GM18502 (cell line): ENCODE data around the gene IMMP2L.
"Not testable (repeated sequence)": the region's sequence is repeated elsewhere in the genome, so short reads cannot be mapped to it uniquely, and the experiment has no call there.

Source experiments
- ATAC-seq: cut with Tn5 transposase; IDR thresholded peaks from one replicate; pipeline ENCODE4 v1.9.1; 2021; ENCODE audit warnings: mild to moderate bottlenecking; ENCODE audit not compliant: unreplicated experiment, poor library complexity

IMMP2L gene

DNA sequence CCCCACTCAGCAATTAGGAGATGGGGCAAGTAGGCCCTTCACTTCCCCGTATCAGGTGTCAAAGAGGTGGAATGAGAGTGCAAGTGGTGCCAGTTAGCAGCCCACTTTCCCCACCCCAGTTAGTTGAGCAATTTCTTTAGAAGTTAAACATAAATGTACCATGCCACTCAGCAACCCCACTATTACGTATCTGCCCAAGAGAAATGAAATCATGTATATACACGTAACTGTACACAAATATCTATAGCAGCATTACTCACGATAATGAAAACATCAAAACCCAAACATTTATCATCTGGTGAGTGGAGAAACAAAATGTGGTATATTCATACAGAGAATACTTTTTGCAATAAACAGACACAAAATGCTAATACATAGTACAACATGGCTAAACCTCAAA, 50.4 kb downstream of the IMMP2L start:
- no peak for ATAC-seq

DNA sequence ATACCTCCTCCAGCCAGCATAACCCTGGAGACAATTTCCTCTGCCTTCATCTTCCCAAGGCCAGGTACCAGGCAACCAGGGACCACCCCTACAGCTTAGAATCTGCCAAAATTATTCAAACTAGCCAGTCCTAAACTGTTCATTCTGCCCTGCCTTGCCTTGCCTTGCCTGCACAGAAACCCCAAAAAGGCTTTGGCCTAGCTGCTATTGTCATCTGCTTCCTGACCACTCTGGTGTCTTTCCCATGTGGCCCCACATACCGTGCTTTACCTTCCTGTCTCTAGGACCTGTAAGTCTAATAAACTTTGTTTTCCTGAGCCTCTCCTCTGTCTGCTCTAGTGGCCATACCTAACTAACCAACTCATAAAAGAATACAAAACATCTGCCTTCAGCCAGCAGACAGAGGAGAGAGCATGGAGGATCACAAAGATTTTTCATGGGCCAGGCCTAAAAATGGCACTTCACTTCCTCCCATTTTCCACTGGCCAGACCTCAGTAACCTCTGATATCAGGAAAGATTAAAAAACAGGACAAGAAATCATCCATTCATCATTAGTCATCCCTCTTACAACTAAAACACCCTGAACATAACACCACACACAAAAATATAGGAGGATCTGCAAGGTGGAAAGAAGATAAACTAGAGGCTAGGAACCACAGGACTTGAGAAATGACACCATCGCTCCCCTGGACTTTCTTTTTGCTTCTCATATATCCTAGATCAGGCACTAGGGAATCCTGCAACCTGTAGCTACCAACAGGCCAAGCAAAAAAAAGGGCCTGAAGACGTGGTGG, 51.5 kb downstream of the IMMP2L start:
- ATAC-seq = no peak

DNA sequence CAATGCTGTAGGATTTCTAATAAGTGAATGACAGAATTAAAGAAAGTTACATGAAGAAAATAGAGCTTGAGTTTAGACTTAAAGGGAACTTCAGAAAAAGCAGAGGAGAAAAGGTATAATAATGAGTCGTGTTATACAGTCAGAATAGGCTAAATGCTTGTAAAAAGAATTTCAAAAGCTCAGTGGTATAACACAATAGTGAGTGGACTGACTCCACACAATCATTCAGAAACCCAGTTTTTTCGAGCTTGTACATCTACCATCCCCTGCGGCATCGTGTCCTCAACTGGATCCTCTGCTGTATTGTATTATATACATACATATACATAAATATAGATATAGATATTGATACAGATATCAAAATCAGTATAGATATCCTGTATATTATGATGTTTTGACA, 52.2 kb downstream of the IMMP2L start:
- no peak for ATAC-seq

DNA sequence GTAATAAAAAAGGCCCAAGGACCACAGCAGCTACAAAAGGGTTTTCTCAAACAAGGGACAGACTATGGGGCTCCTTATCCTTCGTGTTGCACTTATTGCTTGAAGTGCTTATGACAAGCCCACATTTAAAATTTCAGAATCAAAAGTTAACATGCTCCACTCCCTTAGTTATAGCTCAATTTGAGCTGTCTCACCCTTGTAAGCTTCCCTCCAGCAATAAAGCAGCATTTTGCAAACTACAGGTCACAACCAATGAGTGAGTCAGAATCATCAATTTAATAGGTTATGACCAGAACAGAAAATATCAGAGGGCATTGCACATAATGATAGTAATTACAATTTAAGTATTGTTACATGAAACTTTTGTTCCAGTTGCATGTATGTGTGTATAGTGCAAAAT, 53.0 kb downstream of the IMMP2L start:
- ATAC-seq = no peak

DNA sequence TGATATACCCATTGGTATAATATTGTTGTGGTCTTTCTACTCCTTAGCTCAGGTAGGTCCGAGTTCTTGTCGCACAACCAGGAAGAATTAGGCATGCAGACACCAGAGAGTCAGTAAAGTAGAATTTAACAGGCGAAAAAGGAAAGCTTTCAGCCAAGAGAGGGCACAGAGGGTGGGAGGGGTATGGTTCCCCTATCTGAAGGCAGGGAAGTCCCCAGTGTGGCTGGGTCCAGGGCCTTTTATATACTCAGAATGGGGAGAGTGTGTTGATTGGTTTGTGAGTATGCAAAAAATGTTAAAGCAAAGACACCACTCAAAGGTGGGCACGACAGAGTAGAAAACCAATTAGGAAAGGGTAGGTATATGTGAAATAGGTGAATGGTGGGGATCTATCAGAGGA, 53.9 kb downstream of the IMMP2L start:
- ATAC-seq = peak; percentile 66

DNA sequence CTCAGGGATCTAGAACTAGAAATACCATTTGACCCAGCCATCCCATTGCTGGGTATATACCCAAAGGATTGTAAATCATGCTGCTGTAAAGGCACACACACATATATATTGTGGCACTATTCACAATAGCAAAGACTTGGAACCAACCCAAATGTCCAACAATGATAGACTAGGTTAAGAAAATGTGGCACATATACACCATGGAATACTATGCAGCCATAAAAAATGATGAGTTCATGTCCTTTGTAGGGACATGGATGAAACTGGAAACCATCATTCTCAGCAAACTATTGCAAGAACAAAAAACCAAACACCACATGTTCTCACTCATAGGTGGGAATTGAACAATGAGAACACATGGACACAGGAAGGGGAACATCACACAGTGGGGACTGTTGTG, 56.9 kb downstream of the IMMP2L start:
- not testable (repeated sequence) for ATAC-seq

DNA sequence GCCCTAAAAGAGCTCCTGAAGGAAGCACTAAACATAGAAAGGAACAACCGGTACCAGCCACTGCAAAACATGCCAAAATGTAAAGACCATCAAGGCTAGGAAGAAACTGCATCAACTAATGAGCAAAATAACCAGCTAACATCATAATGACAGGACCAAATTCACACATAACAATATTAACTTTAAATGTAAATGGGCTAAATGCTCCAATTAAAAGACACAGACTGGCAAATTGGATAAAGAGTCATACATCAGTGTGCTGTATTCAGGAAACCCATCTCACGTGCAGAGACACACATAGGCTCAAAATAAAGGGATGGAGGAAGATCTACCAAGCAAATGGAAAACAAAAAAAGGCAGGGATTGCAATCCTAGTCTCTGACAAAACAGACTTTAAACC, 60.5 kb downstream of the IMMP2L start:
- ATAC-seq = not testable (repeated sequence)

DNA sequence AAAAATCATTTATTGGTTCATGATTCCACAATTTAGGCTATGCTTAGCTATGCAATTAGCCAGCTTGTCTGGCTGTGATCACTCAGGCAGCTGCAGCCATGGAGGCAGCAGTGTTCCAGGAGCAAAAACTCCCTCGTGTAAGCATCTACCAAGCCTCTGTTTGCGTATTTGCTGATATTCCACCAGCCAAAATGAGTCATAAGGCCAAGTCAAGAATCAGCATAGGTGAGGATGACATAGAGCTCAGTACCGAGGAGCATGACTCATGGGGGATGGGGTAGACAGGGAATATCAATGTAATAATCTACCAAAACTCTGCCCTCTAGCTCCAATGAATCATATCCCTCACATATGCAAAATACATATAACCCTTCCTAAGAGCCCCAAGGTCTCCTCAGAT, 63.3 kb downstream of the IMMP2L start:
- ATAC-seq = no peak

DNA sequence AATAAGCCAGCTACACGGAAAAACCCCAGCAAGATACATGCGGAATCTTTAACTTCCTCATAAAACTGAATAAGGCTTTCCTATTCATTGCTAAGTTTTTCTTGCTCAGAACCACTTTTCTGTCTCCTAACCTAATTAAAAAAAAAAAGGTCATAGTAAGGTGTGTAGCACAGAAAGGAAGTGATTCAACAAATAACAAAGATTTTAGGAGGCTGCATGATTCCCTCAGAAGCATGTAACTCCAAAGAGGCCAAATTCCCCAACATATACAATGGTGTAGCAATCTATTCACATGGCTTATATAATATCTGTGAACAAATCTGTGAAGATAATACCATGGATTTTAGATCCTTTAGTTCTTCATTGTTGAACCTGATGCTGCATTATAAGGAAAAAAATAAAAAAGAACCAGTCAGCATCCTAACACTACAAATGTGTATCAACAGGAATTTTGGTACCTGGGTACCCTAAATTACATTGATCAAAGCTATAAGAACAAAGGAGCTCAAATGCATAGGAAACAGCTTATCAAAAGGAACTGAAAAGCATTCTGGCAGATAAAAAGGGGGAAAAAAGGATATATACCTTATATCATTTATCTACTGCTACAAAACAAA, 63.8 kb downstream of the IMMP2L start:
- no peak for ATAC-seq

DNA sequence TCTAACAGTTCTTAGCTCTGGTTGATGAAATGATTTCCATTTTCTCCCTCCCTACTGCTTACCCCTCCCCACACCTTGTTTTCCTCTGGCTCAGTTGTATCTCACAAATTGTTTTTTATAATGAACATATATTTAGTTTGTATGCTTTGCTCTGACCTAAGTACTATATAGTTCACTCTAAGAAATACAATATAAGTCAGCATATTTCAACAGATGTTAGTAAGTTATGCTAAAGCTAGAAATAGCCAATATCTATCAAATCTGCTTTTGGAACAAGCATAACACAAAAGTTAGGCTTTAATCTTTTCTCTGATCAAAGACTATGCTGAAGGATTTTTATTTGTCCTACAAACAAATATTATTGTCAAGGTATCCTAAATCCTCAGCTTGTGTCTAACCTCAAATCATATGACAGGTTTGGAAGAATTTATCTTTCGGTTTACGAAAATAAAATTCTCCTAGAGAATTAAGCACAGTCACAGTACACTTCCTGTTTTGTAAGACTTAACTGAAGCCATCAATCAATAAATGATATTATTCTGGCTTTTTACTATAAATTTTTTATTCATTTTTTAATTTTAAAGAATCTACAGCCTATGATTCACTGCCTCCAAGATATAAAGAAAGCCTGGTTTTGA, 67.0 kb downstream of the IMMP2L start:
- ATAC-seq = no peak

DNA sequence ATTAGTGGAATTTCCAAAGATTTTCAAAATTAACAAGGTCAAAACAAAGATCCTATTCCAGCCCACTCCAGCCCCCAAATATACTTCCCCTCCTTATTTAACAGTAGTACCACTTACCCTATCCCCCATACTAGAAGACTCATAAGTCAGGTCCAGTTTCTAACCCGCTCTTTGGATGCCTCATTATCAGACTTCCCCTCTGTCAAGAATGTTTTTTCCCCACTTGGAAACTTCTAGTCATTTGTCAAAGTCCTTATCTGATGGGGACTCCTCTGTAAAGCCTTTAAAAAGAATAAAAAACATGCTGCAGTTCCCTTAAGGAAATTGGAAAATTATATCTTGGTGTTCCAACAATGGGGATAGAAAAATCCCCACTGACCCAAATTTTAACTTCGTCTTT, 70.1 kb downstream of the IMMP2L start:
- ATAC-seq = no peak

DNA sequence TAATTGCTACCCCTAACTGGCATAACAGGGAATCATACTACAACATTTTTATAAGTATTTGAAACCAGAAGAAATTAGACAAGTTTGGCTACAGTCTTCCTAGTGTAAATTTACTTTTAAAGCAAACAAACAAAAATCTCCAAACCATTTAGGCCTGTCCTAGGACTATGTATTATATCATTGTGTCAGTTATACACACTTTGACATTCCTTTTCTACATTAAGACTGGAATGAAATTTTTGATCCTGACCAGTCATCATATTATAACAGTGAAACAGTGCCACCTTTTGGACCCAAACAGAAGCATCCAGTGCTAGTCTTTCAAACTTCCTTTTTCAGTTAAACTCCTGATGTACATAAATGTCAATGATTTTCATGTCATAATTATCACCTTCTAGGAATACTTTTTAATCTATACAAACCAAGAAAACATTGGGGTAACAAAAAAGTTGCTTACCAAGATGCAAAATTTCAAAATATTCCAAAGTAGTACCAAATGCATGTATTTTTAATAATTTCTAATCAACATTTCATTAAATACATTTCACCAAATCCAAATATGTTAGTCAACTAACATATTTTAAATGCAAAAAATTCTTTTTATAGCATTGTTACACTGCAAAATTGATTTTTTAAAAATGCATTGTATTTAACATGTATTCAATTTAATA, 75.7 kb downstream of the IMMP2L start:
- peak; percentile 67 for ATAC-seq

DNA sequence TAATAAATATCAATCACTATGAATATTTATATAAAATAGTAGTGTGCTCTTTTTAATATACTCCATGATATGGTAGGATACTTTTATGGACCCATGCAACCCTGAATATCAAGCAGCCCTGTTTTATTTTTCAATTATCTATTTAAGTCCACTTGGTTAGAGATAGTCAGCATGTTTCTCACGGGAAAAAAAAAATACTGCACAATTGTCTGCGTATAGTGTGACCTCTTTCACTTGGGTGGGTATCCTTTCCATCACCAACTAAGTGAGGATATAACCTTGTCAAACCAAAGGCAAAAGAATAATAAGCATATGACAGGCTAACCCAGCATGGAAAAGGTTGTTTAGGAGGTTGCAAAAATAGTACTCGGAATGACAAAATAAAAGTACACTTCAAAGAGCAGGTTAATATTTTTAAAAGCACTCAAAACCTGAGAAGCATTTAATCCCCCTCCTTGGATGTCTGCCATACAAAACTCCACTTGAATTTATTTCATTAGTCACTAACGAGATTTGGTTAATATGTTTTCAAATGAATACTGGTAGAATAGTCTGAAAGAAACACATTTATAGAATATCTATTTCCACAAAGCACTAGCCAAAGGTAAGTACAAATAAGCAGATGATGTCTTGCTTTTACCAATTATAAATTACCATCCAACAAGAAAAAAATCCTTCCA, 76.5 kb downstream of the IMMP2L start:
- ATAC-seq = no peak

DNA sequence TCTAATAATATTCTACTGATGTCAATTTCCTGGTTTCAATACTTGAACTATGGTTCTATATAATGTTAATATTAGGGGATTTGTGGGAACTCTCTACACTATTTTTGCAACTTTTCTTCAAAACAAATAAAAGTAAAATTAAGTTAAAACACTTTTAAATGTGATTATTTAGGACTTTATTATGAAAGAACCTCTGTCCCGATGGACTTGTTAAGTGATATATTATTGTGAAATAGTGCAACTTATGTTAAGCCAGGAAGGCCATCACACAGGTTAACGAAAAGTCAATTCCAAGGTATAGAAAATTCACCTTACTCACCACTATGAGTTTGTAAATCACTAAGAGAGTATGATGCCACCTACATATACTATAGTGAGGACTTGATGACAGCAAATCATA, 79.2 kb downstream of the IMMP2L start:
- no peak for ATAC-seq

DNA sequence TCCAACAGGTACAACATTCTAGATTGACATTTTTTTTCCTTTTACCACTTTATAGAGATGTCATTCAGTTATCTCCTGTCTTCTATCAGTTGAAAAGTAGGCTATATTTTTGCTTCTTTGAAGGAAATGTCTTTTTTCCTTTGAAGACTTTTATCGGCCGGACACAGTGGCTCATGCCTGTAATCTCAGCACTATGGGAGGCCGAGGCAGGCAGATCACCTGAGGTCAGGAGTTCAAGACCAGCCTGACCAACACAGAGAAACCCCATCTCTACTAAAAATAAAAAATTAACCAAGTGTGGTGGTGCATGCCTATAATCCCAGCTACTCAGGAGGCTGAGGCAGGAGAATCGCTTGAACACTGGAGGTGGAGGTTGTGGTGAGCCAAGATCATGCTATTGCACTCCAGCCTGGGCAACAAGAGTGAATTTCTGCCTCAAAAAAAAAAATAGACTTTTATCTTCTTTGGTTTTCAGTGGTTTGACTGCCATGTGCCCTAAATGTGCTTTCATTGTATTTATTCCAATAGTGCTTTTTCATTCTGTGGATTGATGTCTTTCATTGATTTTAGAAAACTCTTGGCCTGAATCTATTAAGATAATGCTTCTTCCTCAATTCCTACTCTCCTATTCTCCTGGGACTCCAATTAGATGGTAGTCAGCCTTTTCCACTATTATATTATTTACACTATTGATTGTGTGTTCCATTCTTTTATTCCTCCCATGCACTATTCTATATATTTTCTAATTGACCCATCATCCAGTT, 84.6 kb downstream of the IMMP2L start:
- no peak for ATAC-seq

DNA sequence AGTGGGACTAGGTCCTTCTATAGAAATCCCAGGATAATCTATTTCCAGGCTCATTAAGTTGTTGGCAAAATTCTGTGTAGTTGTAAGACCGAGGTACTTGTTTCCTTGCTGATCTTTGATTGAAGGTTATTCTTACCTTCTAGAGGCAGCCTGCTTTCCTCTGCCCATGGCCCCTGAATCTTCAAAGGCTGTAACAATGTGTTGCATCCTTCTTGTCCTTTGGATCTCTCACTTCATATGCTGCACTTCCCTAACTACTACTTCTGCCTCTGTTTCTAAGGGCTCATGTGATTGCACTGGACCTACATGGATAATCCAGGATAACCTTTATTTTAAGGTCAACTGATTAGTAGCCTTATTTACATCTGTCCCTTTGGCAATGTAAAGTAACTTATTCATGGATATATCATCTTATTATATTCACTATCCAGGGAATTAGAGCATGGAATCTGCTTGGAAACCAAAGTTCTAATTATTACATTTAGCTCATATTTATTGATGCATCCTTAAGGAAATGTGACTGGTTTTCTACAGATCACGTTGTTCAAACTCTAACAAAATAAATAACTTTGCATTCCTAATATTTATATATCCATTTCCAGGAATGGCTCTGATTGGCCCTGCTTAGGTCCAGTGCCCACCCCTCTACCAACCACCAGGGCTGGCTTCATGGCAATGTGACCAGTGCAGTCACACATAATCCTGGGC, 85.6 kb downstream of the IMMP2L start:
- no peak for ATAC-seq

DNA sequence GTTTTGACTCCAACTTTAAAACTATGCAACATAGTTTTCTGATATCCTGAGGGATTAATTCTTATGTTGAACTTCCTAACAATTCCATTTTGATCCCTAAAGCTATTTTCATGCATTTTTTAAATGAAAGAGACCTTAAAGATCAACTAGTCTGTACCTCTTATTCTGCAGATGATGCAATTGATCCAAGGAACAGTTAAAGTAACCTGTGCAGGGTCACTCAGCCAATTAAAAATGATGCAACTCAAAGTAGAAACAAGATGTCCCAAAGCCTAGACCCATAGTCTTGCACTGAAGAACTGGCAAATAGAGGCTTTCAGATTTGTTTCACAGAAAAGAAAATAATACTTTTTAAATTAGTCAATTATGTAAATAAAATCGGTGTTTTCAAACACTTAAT, 86.3 kb downstream of the IMMP2L start:
- ATAC-seq = no peak

DNA sequence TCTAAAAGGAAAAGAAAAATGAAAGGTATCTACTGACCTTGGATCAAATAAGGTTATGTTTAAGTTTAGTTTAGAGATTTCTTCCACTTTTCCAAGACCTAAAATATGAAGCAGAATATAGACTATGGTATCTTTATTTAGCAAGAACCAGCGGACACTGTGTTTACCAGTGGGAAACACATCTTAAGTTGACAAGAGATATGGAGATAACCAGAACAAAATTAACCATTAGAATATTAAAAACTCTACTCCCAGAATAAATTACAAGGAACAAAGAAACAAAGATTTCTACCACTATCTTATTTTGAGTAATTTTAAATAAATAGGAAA, 86.9 kb downstream of the IMMP2L start:
- ATAC-seq = no peak

DNA sequence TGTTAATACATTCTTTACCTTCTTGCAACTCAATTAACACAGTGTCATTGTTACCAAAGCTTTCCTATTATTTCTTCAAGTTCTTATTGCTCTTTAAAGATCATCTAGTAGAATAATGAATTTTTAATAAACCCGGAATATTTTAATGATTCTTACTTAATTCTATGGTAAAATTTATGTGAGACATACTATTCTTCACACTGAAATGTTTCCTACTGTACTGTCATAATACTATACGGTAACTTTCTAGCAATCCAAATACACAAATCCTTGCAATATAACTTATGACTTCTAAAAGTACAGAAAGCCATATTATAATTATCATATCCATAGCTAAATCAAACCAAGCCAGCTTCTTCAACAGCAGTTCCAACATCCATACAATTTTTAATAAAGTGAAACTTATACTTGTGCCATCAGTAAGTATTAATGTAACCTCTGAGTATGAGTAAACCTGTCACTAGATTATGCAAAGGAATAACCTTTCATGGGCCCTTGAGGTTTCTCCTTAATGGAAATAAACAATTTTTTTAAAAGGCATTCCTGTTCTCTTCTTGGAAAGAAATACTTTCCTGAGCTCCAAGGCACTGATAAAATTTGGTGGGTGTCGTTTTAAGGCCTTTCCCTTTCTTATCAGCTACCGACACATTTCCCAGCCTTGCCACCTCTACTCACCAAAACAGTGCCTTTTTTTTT, 87.4 kb downstream of the IMMP2L start:
- ATAC-seq = no peak
